Adipose tissue (tissue), 3 donors: ENCODE measurements around the gene CHCHD6. TPM values are rescaled to one million over a fixed set of nuclear protein-coding genes. Genes with fewer than 3 reads are reported as not detected.

Experiments
- H3K27ac ChIP-seq: one replicate; pipeline ENCODE4 v1.5.1; 2013; ENCODE audit warnings: low read depth, low read length
- WGBS, 3 donors: extraction: QIAGEN DNeasy Blood & Tissue Kit; methylation state at CpG; one replicate each; pipeline ENCODE4 v1.1.7; 2013; 5-methylcytosine and 5-hydroxymethylcytosine counted together
- polyA plus RNA-seq, 3 donors: library from polyadenylated mRNA; stranded (reverse); fragments of 200-250 nt; gene quantifications; one replicate each; pipeline ENCODE4 v1.2.3, GENCODE V29; 2013
- donor health status: healthy with polysubstance abuse.
- donor health status: Bipolar disorder and iron deficiency.
- donor health status: healthy.

The CHCHD6 gene
- polyA plus RNA-seq, 3 donors = 10.0 to 12.9 (median 10.2) TPM

DNA sequence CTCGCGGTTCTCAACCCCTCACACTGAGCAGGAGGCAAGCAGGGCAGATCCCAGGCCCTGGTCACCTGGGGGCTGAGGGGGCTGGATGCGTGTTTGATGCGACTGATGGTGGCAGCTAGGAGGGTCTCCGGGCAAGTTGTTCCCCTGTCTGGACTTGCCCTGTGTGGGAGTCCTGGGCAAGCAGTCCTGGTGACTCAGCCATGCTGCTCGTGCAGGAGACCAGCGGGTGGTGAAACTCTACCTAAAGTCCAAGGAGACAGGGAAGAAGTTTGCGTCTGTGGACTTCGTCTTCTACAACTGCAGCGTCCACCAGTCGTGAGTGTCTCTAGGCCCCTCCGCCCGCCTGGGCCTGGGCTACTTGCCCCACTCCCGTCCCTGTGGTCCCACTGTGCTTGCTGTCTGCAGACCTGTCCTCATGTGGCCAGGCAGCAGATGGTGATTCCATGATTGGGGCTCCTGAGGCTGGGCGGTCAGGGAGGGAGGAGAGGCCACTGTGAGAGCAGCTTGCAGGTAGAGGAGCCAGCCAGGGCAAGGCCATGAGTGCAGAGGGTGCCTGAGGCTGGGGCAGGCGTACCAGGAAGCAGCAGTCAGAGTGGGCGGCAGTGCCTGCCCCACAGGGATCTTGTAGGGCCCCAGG is 301.9 kb downstream of the CHCHD6 start:
- H3K27ac ChIP-seq = no peak overlapping the region
- WGBS, 3 donors = 92 to 96% (median 95%) methylated on average over 17 of the region's 17 CpGs

DNA sequence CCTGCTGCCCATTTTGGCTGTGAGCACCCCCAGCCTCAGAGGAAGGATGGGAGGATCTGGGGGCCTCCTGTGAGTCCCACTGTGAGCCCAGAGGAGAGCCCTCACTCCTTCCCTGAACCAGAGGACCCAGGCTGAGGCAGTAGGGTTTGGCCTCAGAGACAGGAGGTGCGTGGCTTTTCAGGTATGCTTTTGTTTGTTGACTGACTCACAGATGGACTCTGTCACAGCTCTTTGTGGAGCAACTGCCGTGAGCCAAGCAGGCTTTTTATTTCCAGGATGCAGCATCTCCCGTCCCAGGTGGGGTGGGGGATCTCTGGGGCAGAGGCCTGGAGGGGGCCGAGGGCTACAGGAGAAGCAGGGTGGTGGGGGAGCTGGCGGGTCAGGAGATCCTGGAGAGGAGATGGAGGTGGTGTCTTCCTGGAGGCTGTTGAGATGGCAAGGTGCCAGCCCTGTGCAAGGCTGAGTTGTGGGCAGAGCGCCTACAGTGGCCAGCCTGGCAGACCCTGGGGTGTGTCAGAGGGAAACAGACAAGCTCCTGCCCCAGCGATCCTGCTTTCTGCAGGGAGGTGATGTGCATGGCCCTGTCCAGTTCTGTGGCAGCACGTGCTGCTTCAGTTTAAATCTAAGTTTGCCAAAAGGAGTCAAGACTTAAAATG is 302.9 kb downstream of the CHCHD6 start:
- 82 to 94% (median 82%) methylated on average over 8 of the region's 8 CpGs for WGBS, 3 donors
- H3K27ac ChIP-seq = no peak overlapping the region

DNA sequence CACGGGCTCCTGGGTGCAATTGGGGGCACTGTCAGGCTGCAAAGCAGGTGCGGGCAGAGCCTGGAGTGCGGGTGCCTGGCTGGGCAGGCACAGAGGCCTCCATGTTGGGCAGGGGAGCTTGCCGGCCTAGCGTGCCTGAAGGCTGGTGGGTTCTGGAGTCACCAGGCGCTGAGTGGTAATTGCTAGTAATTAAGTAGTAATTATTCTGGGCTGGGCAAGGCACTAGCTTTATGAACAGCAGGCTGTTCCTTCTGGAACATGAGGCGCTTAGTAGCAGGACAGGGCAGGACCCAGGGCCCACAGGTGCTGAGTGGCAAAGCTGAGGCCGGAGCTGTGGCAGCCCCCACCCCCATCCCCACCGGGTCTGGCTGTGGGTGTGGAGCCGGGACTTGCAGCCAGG is 304.2 kb downstream of the CHCHD6 start:
- no peak overlapping the region for H3K27ac ChIP-seq

DNA sequence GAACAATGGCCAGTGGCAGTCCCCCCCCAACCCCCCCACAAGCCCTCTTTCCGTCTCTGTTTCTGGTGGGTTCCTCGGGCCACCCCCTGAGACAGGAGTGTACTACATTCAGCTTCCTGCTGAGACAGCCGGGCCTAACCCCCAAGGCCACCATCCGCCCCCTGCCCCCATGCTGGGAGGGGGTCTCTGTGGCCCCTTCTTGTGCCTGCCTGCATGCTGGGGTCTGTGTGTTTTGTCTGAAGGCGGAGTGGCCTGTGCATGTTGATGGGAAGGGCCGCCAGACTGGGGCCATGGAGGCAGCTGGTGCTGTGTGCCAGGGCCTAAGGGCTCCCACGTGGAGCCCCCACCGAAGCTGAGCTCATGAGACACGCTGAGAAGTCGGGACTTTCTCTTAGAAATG is 305.5 kb downstream of the CHCHD6 start:
- 70 to 84% (median 77%) methylated on average over 10 of the region's 10 CpGs for WGBS, 3 donors

More for the DNA sequence above, 304.2 kb downstream of the CHCHD6 start:
- WGBS, 3 donors = 81 to 90% (median 85%) methylated on average over 10 of the region's 10 CpGs

More for the DNA sequence above, 305.5 kb downstream of the CHCHD6 start:
- no peak overlapping the region for H3K27ac ChIP-seq

Other genes starting within 250 kb of the CHCHD6 start
- 10 to 100 TPM in 2 of 3 donors, 1 to 10 TPM in 1; 9.8 to 14.1 (median 13.5) TPM for gene ZXDC, start 228.3 kb upstream of the CHCHD6 start, polyA plus RNA-seq
- not detected for gene UROC1, start 186.5 kb upstream of the CHCHD6 start, polyA plus RNA-seq
- gene CHST13, start 180.1 kb upstream of the CHCHD6 start, polyA plus RNA-seq = under 1 TPM; 0.03 to 0.94 (median 0.67) TPM
- not detected for gene C3orf22, start 145.3 kb upstream of the CHCHD6 start, polyA plus RNA-seq
- gene TXNRD3, start 49.1 kb upstream of the CHCHD6 start, polyA plus RNA-seq = 1 to 10 TPM; 4.2 to 5.7 (median 5.2) TPM